Activated CD8-positive, alpha-beta T cell treated with anti-CD3 and anti-CD28 coated beads for 36 hours (primary cell): ENCODE data around the gene PTPRD. TPM values are rescaled to one million over a fixed set of nuclear protein-coding genes. Genes with fewer than 3 reads are reported as not detected.

Experiments
- ATAC-seq: fragments of 200-7000 bp; cut with Tn5 transposase; one replicate; pipeline ENCODE4 v1.10.0; 2021; ENCODE audit warnings: mild to moderate bottlenecking, moderate library complexity
- CTCF ChIA-PET: fragments of 350-600 bp; sonication (Branson Sonifier 250); formaldehyde crosslinking; loops from one replicate; lab custom pipeline; 2021; ENCODE audit warnings: antibody characterized with exemption; lab: Charles Lee
- POLR2A ChIA-PET: fragments of 350-600 bp; sonication (Branson Sonifier 250); formaldehyde crosslinking; loops from one replicate; lab custom pipeline; 2021; ENCODE audit warnings: antibody characterized with exemption; lab: Charles Lee
- DNase-seq: peaks from one replicate; pipeline ENCODE4 v3.0.0-alpha.2; 2020
- H3K27ac Mint-ChIP-seq: one replicate; pipeline ENCODE4 v1.8.0; 2021; ENCODE audit warnings: mild to moderate bottlenecking, mixed read lengths
- H3K27me3 Mint-ChIP-seq: one replicate; pipeline ENCODE4 v1.8.0; 2021; ENCODE audit warnings: mixed read lengths
- H3K36me3 Mint-ChIP-seq: one replicate; pipeline ENCODE4 v1.8.0; 2021; ENCODE audit warnings: low read depth, mixed read lengths
- H3K4me1 Mint-ChIP-seq: one replicate; pipeline ENCODE4 v1.8.0; 2021; ENCODE audit warnings: low read depth, mixed read lengths
- H3K4me3 Mint-ChIP-seq: one replicate; pipeline ENCODE4 v1.8.0; 2021; ENCODE audit warnings: mild to moderate bottlenecking, moderate library complexity, mixed read lengths
- H3K9me3 Mint-ChIP-seq: one replicate; pipeline ENCODE4 v1.8.0; 2021; ENCODE audit warnings: mixed read lengths
- intact Hi-C: fragments of 100-400 bp; cut with micrococcal nuclease; formaldehyde crosslinking; loops from one replicate; pipeline ENCODE4 v1.10.0; 2022
- total RNA-seq, 2 experiments: library from RNA; stranded (reverse); gene quantifications; one replicate each; pipeline ENCODE4 v1.2.3, GENCODE V29; 2021
- TF ChIP-seq, protein P1 (sequence below): fragments of 200-600 bp; IDR thresholded peaks from one replicate; pipeline ENCODE4 v1.8.0; 2022; ENCODE audit warnings: antibody characterized with exemption, mild to moderate bottlenecking

The PTPRD gene
- total RNA-seq, 2 experiments from 2014 or later, result not detected

DNA sequence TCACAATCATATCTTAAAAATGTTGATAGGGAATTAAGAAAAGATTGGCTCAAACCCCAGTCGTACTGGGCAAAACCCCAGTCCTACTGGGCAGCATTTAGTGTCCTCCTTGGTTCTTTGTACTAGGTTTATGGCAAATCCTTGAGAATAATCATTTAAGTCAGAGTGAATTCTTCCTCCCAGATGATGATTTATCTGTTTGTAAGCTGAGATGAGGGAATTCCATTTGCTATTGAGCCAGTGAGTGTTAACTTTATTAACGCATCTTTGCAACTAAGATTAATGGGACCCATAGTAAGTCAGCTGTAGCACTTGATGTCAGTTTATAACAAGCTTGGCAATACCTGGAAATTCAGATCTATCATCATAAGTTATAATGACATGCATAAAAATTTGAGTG is 1991.4 kb downstream of the PTPRD start:
- Mint-ChIP-seq H3K36me3 (no peaks in the 10 kb centered on the region), H3K4me3 (no peak overlapping the region), H3K4me1 (no peaks in the 10 kb centered on the region), H3K9me3 (no peaks in the 10 kb centered on the region), H3K27ac (no peak overlapping the region), H3K27me3 (no peaks in the 10 kb centered on the region)
- intact Hi-C loops, result no loop called here
- POLR2A ChIA-PET, result no interaction called here
- TF ChIP-seq, protein P1, sequence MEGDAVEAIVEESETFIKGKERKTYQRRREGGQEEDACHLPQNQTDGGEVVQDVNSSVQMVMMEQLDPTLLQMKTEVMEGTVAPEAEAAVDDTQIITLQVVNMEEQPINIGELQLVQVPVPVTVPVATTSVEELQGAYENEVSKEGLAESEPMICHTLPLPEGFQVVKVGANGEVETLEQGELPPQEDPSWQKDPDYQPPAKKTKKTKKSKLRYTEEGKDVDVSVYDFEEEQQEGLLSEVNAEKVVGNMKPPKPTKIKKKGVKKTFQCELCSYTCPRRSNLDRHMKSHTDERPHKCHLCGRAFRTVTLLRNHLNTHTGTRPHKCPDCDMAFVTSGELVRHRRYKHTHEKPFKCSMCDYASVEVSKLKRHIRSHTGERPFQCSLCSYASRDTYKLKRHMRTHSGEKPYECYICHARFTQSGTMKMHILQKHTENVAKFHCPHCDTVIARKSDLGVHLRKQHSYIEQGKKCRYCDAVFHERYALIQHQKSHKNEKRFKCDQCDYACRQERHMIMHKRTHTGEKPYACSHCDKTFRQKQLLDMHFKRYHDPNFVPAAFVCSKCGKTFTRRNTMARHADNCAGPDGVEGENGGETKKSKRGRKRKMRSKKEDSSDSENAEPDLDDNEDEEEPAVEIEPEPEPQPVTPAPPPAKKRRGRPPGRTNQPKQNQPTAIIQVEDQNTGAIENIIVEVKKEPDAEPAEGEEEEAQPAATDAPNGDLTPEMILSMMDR, result no peak
- CTCF ChIA-PET, result no interaction called here
- ATAC-seq (no peak), DNase-seq (no peak)

DNA sequence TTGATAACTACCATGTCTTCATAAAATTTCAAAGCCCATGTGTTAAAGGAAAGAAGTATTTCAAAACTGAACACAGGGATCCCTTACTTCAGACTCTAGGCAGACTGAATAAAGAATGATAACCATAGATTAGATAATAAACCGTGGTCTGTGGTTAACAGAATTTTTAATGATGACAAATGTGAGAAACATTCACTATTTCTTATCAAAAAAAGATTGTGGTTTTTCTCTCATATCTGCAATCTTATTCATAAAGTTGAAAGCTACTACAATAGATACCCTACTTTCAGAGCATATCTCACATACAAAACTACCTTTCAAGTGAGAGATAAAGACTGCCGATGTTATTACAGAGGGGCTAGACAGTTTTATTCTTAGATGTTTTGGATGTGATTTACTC is 1996.4 kb downstream of the PTPRD start:
- Mint-ChIP-seq H3K27ac (no peak overlapping the region), H3K4me1 (no peaks in the 10 kb centered on the region), H3K9me3 (no peaks in the 10 kb centered on the region), H3K4me3 (no peak overlapping the region), H3K36me3 (no peaks in the 10 kb centered on the region), H3K27me3 (peaks cover 1% of the 10 kb centered on the region)
- TF ChIP-seq, protein P1, result no peak
- ChIA-PET CTCF (no interaction called here), POLR2A (no interaction called here)
- no peak for ATAC-seq
- no peak for DNase-seq
- intact Hi-C loops, result no loop called here

DNA sequence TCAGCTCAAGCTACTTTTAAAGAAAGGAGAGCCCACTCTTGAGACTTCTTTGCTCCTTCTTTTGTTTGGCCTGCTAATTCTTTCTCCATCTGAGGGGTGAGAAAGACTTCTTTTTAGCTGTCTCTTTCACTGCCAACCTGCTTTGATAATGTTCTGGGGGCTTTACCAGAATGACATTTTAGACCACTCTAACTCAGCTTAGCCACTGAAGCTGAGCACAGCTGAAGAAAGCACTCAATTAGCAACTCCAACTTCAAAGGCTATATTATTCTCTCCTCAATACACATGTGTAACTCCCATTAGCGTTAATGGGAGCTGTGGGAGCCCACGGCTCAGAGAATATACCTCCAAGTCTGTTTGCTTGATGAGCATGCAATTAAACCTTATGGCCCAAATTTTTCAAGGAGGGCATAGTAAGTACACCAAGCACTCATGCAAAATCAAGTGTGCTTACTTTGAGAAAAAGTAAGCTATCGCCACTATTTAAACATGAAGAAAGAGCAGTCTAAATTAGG is 1997.8 kb downstream of the PTPRD start:
- Mint-ChIP-seq H3K4me3 (no peak overlapping the region), H3K27ac (no peak overlapping the region), H3K36me3 (no peaks in the 10 kb centered on the region), H3K4me1 (no peaks in the 10 kb centered on the region), H3K9me3 (no peaks in the 10 kb centered on the region), H3K27me3 (peaks cover 1% of the 10 kb centered on the region)
- DNase-seq (no peak), ATAC-seq (no peak)
- CTCF ChIA-PET, result no interaction called here
- intact Hi-C loops, result no loop called here
- TF ChIP-seq, protein P1, result no peak
- POLR2A ChIA-PET, result no interaction called here

DNA sequence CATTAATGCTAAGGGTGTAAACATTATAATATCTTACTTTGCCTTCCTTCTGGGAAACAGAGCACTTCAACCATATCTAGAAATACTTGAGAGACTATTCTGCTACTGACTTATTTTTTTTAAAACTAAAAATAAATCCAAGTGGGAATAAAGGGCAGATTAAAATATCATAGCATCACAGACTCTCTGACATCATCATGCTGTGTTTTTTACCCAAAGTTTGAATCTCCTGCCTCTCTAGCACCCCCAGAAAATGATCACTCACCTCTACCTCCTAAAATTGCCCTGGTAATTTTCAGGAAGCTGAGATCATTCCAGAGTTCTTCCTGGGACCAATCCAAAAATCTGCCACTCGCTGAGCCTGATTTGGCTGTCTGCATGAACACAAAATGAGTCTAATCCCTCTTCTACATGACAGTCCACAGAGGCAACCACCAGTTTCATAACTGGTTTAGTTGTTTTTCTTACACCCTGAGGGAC is 1999.4 kb downstream of the PTPRD start:
- DNase-seq, result no peak
- CTCF ChIA-PET, result no interaction called here
- no peak for ATAC-seq
- Mint-ChIP-seq H3K9me3 (no peaks in the 10 kb centered on the region), H3K36me3 (no peaks in the 10 kb centered on the region), H3K4me1 (no peaks in the 10 kb centered on the region), H3K27ac (no peak overlapping the region), H3K4me3 (no peak overlapping the region), H3K27me3 (peaks cover 1% of the 10 kb centered on the region)
- TF ChIP-seq, protein P1, result no peak
- POLR2A ChIA-PET, result interaction anchor here (0.6 kb wide), 1 partner anchor 73 kb away, joined by 3 read pairs; no protein-coding TSS in a partner anchor
- intact Hi-C loops, result no loop called here

DNA sequence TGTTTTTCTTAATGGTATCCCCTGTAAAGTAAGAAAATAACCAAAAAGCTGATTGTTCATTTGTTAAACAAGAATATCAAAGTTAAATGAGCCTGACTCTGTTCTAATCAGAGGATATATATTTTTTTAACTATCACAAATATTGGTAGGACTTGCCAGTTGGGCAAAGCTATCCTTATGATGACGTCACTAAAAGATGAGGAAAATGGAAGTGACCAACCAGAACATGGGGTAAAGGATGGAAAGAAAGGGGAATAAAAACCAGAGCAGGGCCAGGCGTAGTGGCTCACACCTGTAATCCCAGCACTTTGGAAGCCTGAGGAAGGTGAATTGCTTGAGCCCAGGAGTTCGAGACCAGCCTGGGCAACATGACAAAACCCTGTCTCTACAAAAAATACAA is 2001.6 kb downstream of the PTPRD start:
- ChIA-PET POLR2A (no interaction called here), CTCF (no interaction called here)
- intact Hi-C loops, result no loop called here
- Mint-ChIP-seq H3K36me3 (no peaks in the 10 kb centered on the region), H3K27ac (no peak overlapping the region), H3K4me3 (no peak overlapping the region), H3K9me3 (no peaks in the 10 kb centered on the region), H3K4me1 (no peaks in the 10 kb centered on the region), H3K27me3 (peaks cover 1% of the 10 kb centered on the region)
- ATAC-seq (no peak), DNase-seq (no peak)
- TF ChIP-seq, protein P1, result no peak
